ENCODE data around the gene EMP1. TPM values are rescaled to one million over a fixed set of nuclear protein-coding genes. Genes with fewer than 3 reads are reported as not detected.
A peak's percentile ranks its signal among the peaks of the same experiment; 100 is the strongest.

EMP1 gene
- polyA plus RNA-seq, 6 donors from 2014 or later, result 0.96 TPM; not detected in 5

GRCh38 chr12:13223941-13224340 lies 27.4 kb downstream of the EMP1 start:
- Mint-ChIP-seq H3K4me1 (no peaks in the 10 kb centered on the region), H3K36me3 (no peaks in the 10 kb centered on the region), H3K27me3 (peaks cover 9 to 28% (median 17%) of the 10 kb centered on the region in 3 donors), H3K4me3 (no peak overlapping the region), H3K9me3 (peaks cover 0 to 14% (median 4%) of the 10 kb centered on the region in 7 donors), H3K27ac (no peak overlapping the region)
- ATAC-seq (ENCODE audit: low read depth in 2 of 2), result no peak
- DNase-seq, result no peak

- Mint-ChIP-seq H3K4me3 (no peak overlapping the region), H3K27me3 (peaks cover 9 to 23% (median 11%) of the 10 kb centered on the region in 3 donors)
These were observed 30.7 kb downstream of the EMP1 start for GRCh38 chr12:13227191-13227590.

GRCh38 chr12:13228579-13228978 lies 32.1 kb downstream of the EMP1 start:
- Mint-ChIP-seq H3K4me3 (no peak overlapping the region), H3K27ac (no peak overlapping the region), H3K4me1 (no peaks in the 10 kb centered on the region), H3K9me3 (peaks cover 0 to 6% (median 3%) of the 10 kb centered on the region in 7 donors), H3K36me3 (no peaks in the 10 kb centered on the region), H3K27me3 (peaks cover 9 to 23% (median 11%) of the 10 kb centered on the region in 3 donors)
- no peak for ATAC-seq (ENCODE audit: low read depth in 2 of 2)
- no peak for DNase-seq

More at GRCh38 chr12:13227191-13227590, 30.7 kb downstream of the EMP1 start:
- H3K27ac Mint-ChIP-seq, result peak overlapping the region in 2 of 6 donors; percentile 31 to 80
- H3K36me3 Mint-ChIP-seq, result no peaks in the 10 kb centered on the region
- ATAC-seq (ENCODE audit: low read depth in 2 of 2) (no peak), DNase-seq (no peak)
- no peaks in the 10 kb centered on the region for H3K4me1 Mint-ChIP-seq
- H3K9me3 Mint-ChIP-seq, result peaks cover 0 to 4% (median 0%) of the 10 kb centered on the region in 7 donors

- Mint-ChIP-seq H3K4me3 (no peak overlapping the region), H3K27ac (no peak overlapping the region), H3K9me3 (peaks cover 0 to 6% (median 3%) of the 10 kb centered on the region in 7 donors), H3K36me3 (no peaks in the 10 kb centered on the region), H3K4me1 (no peaks in the 10 kb centered on the region), H3K27me3 (peaks cover 11 to 14% (median 14%) of the 10 kb centered on the region in 3 donors)
- ATAC-seq (ENCODE audit: low read depth in 2 of 2) (no peak), DNase-seq (no peak)
These were observed 33.0 kb downstream of the EMP1 start for GRCh38 chr12:13229504-13229903.

- H3K27ac Mint-ChIP-seq, result no peak overlapping the region
- no peaks in the 10 kb centered on the region for H3K4me1 Mint-ChIP-seq
- ATAC-seq (ENCODE audit: low read depth in 2 of 2) (no peak), DNase-seq (no peak)
- H3K36me3 Mint-ChIP-seq, result no peaks in the 10 kb centered on the region
- H3K4me3 Mint-ChIP-seq, result no peak overlapping the region
- H3K27me3 Mint-ChIP-seq, result peaks cover 5 to 14% (median 9%) of the 10 kb centered on the region in 3 donors
- peaks cover 0 to 6% (median 3%) of the 10 kb centered on the region in 7 donors for H3K9me3 Mint-ChIP-seq
These were observed 34.0 kb downstream of the EMP1 start for GRCh38 chr12:13230500-13230899.

- Mint-ChIP-seq H3K27ac (peak overlapping the region in 1 of 6 donors; percentile 23), H3K27me3 (peaks cover 0 to 12% (median 0%) of the 10 kb centered on the region in 3 donors), H3K4me1 (no peaks in the 10 kb centered on the region), H3K36me3 (no peaks in the 10 kb centered on the region), H3K9me3 (peaks cover 0 to 6% (median 3%) of the 10 kb centered on the region in 7 donors), H3K4me3 (no peak overlapping the region)
- DNase-seq, result peak; percentile 5
- ATAC-seq (ENCODE audit: low read depth in 2 of 2), result peak; percentile 20 to 49
These were observed 37.5 kb downstream of the EMP1 start for GRCh38 chr12:13233830-13234641.

- Mint-ChIP-seq H3K27me3 (peaks cover 12 to 21% (median 16%) of the 10 kb centered on the region in 3 donors), H3K4me1 (no peaks in the 10 kb centered on the region), H3K4me3 (no peak overlapping the region), H3K36me3 (no peaks in the 10 kb centered on the region), H3K27ac (no peak overlapping the region), H3K9me3 (no peaks in the 10 kb centered on the region)
- no peak for ATAC-seq (ENCODE audit: low read depth in 2 of 2)
- DNase-seq, result no peak
These were observed 41.7 kb downstream of the EMP1 start for GRCh38 chr12:13238204-13238603.

- Mint-ChIP-seq H3K4me1 (no peaks in the 10 kb centered on the region), H3K9me3 (no peaks in the 10 kb centered on the region), H3K27me3 (peaks cover 16 to 30% (median 30%) of the 10 kb centered on the region in 3 donors), H3K27ac (no peak overlapping the region), H3K36me3 (no peaks in the 10 kb centered on the region), H3K4me3 (no peak overlapping the region)
- DNase-seq (no peak), ATAC-seq (ENCODE audit: low read depth in 2 of 2) (no peak)
These were observed 45.4 kb downstream of the EMP1 start for GRCh38 chr12:13241833-13242488.

- H3K4me1 Mint-ChIP-seq, result no peaks in the 10 kb centered on the region
- H3K36me3 Mint-ChIP-seq, result no peaks in the 10 kb centered on the region
- peaks cover 17 to 34% (median 30%) of the 10 kb centered on the region in 3 donors for H3K27me3 Mint-ChIP-seq
- DNase-seq, result no peak
- H3K27ac Mint-ChIP-seq, result no peak overlapping the region
- H3K9me3 Mint-ChIP-seq, result no peaks in the 10 kb centered on the region
- no peak for ATAC-seq (ENCODE audit: low read depth in 2 of 2)
- no peak overlapping the region for H3K4me3 Mint-ChIP-seq
These were observed 46.4 kb downstream of the EMP1 start for GRCh38 chr12:13242936-13243335.

GRCh38 chr12:13243516-13244070 lies 47.1 kb downstream of the EMP1 start:
- Mint-ChIP-seq H3K27me3 (peaks cover 19 to 41% (median 31%) of the 10 kb centered on the region in 3 donors), H3K9me3 (no peaks in the 10 kb centered on the region), H3K27ac (no peak overlapping the region), H3K4me1 (no peaks in the 10 kb centered on the region), H3K36me3 (no peaks in the 10 kb centered on the region), H3K4me3 (no peak overlapping the region)
- ATAC-seq (ENCODE audit: low read depth in 2 of 2) (no peak), DNase-seq (no peak)

- no peaks in the 10 kb centered on the region for H3K4me1 Mint-ChIP-seq
- no peaks in the 10 kb centered on the region for H3K36me3 Mint-ChIP-seq
- DNase-seq (no peak), ATAC-seq (ENCODE audit: low read depth in 2 of 2) (no peak)
- no peak overlapping the region for H3K4me3 Mint-ChIP-seq
- H3K9me3 Mint-ChIP-seq, result peaks cover 0 to 3% (median 0%) of the 10 kb centered on the region in 7 donors
- peak overlapping the region in 1 of 6 donors; percentile 26 for H3K27ac Mint-ChIP-seq
- H3K27me3 Mint-ChIP-seq, result peaks cover 21 to 58% (median 27%) of the 10 kb centered on the region in 3 donors
These were observed 51.1 kb downstream of the EMP1 start for GRCh38 chr12:13247596-13247995.

- H3K9me3 Mint-ChIP-seq, result peaks cover 0 to 3% (median 0%) of the 10 kb centered on the region in 7 donors
- DNase-seq (no peak), ATAC-seq (ENCODE audit: low read depth in 2 of 2) (no peak)
- H3K4me3 Mint-ChIP-seq, result no peak overlapping the region
- no peaks in the 10 kb centered on the region for H3K4me1 Mint-ChIP-seq
- H3K27ac Mint-ChIP-seq, result no peak overlapping the region
- peaks cover 20 to 50% (median 26%) of the 10 kb centered on the region in 3 donors for H3K27me3 Mint-ChIP-seq
- H3K36me3 Mint-ChIP-seq, result no peaks in the 10 kb centered on the region
These were observed 52.4 kb downstream of the EMP1 start for GRCh38 chr12:13248964-13249363.

GRCh38 chr12:13250416-13250815 lies 53.9 kb downstream of the EMP1 start:
- Mint-ChIP-seq H3K36me3 (no peaks in the 10 kb centered on the region), H3K27ac (no peak overlapping the region), H3K4me1 (no peaks in the 10 kb centered on the region), H3K4me3 (no peak overlapping the region), H3K9me3 (peaks cover 0 to 3% (median 0%) of the 10 kb centered on the region in 7 donors), H3K27me3 (peaks cover 14 to 41% (median 20%) of the 10 kb centered on the region in 3 donors)
- ATAC-seq (ENCODE audit: low read depth in 2 of 2), result no peak
- no peak for DNase-seq
